Fibroblast of lung (primary cell): ENCODE measurements around the gene C1QTNF7. TPM values are rescaled to one million over a fixed set of nuclear protein-coding genes. Genes with fewer than 3 reads are reported as not detected.

ENCODE experiments used
- DNase-seq, 2 donors: peaks; one replicate each; pipeline versions ENCODE4 v3.0.0 to v3.0.0-alpha.2; 2010; ENCODE audit warnings: low read depth in 2 of 2
- H2AFZ ChIP-seq: 2 replicates; pipeline ENCODE4 v1.5.1; 2012; ENCODE audit warnings: low read length, control low read depth, inconsistent platforms
- H3K27ac ChIP-seq: 2 replicates; pipeline ENCODE4 v1.5.1; 2011; ENCODE audit warnings: low read length, control low read depth; ENCODE audit not compliant: insufficient read depth
- H3K27me3 ChIP-seq: 2 replicates; pipeline ENCODE4 v1.5.1; 2011; ENCODE audit warnings: mild to moderate bottlenecking, low read length; ENCODE audit not compliant: control insufficient read depth, insufficient read depth
- H3K36me3 ChIP-seq: 2 replicates; pipeline ENCODE4 v1.5.1; 2011; ENCODE audit warnings: low read length; ENCODE audit not compliant: control insufficient read depth, insufficient read depth
- H3K4me1 ChIP-seq: 2 replicates; pipeline ENCODE4 v1.5.1; 2011; ENCODE audit warnings: low read length; ENCODE audit not compliant: control insufficient read depth, insufficient read depth; ENCODE audit errors: extremely low read depth
- H3K4me2 ChIP-seq: 2 replicates; pipeline ENCODE4 v1.5.1; 2011; ENCODE audit warnings: low read length, control low read depth; ENCODE audit not compliant: insufficient read depth; ENCODE audit errors: extremely low read depth
- H3K4me3 ChIP-seq, 4 experiments: fragments of 200-600 bp in 1 of 4; sonication (generic) in 1 of 4; replicated peaks in 1 of 4; 2 replicates each; pipeline ENCODE4 v1.5.1; 2011 to 2016; ENCODE audit warnings: low read length in 4 of 4, low read depth in 3 of 4, mild to moderate bottlenecking in 3 of 4, control low read depth in 2 of 4, inconsistent platforms in 1 of 4, mixed read lengths in 1 of 4; ENCODE audit not compliant: insufficient read depth in 1 of 4; ENCODE audit errors: control extremely low read depth in 1 of 4
- H3K79me2 ChIP-seq: 2 replicates; pipeline ENCODE4 v1.5.1; 2012; ENCODE audit warnings: mild to moderate bottlenecking, low read length, inconsistent platforms; ENCODE audit not compliant: control insufficient read depth, insufficient read depth
- H3K9ac ChIP-seq: 2 replicates; pipeline ENCODE4 v1.5.1; 2011; ENCODE audit warnings: mild to moderate bottlenecking, low read length, control low read depth; ENCODE audit not compliant: insufficient read depth
- H3K9me3 ChIP-seq: 2 replicates; pipeline ENCODE4 v1.5.1; 2012; ENCODE audit warnings: low read depth, low read length; ENCODE audit not compliant: control insufficient read depth, insufficient read depth
- H4K20me1 ChIP-seq: 2 replicates; pipeline ENCODE4 v1.5.1; 2011; ENCODE audit warnings: low read length; ENCODE audit not compliant: control insufficient read depth, insufficient read depth; ENCODE audit errors: extremely low read depth
- EZH2 ChIP-seq: IDR thresholded peaks from 2 replicates; pipeline ENCODE4 v1.5.1; 2012; ENCODE audit warnings: low read length, control low read depth, mild to moderate bottlenecking; ENCODE audit errors: missing control alignments
- polyA plus RNA-seq, 2 donors: library from polyadenylated mRNA; depleted of rRNA in 1 of 2; stranded (reverse) in 1 of 2; unstranded in 1 of 2; fragments of >200 nt; gene quantifications; 2 replicates each; pipeline ENCODE4 v1.2.1, GENCODE V29; 2011 to 2012; ENCODE audit warnings: missing spikeins in 1 of 2
- total RNA-seq: library from RNA; depleted of rRNA; stranded (reverse); fragments of >200 nt; gene quantifications from 2 replicates; pipeline ENCODE4 v1.2.1, GENCODE V29; 2014
- TF ChIP-seq, protein P1 (sequence below), 2 donors: IDR thresholded peaks in 1 of 2; conservative IDR thresholded peaks in 1 of 2; 1 replicate in 1 of 2; 2 replicates in 1 of 2; pipeline ENCODE4 v1.5.1; 2011 to 2012; ENCODE audit warnings: low read length in 2 of 2, control low read depth in 1 of 2, inconsistent platforms in 1 of 2, low read depth in 1 of 2, mild to moderate bottlenecking in 1 of 2

The C1QTNF7 gene
- total and polyA plus RNA-seq, 2 donors (not counting 1 experiment from before 2014, with no cell fraction given), result 3.0 to 4.9 TPM

DNA sequence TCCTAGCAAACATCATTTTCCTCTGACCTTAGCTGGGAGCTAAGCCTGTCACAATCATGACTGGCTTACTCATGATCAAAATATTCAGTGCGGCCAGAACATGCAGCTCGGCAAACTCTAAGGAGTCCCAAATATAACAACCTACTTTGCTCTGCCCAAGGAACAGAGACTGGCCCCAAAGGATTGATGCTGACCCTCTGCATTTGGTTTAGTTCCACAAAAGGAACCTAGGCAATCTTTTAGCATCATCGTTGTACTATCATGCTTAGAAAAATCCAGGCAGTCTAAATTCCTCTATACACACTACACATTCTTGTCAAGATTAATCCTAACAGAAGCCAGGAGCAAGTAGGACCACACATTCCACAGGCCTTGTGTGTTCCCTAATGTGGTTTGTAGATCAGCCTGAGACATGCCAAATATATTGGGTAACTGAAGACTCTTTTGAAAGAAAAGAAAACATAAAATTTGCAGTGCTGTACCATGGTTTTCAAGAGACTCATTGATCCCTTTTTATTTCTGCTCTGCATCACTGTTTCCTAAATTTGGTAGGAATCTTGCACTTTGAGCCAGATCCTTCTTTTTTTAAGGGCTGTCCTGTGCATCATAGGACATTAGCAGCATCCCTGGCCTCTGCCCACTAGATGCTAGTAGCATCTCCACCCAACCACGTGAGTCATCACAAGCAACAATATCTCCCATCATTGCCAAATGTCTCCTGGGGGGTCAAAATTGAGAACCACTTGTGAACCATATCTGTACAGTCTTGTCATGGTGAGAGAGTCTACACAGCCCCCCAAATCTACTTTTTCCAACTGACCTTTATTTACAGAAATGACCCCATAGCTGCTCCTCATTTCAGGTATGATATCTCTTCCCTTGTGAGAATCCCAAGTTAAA, 24.3 kb downstream of the C1QTNF7 start:
- Histone ChIP-seq H4K20me1 (no peaks in the 10 kb centered on the region), H3K4me1 (peaks cover 29% of the 10 kb centered on the region), H3K4me2 (peak overlapping the region; percentile 67), H3K4me3 (peak overlapping the region in 1 of 4 experiments; percentile 3), H3K9me3 (no peaks in the 10 kb centered on the region), H2AFZ (no peak overlapping the region), H3K36me3 (no peaks in the 10 kb centered on the region), H3K27ac (peak overlapping the region; percentile 51), H3K79me2 (no peaks in the 10 kb centered on the region), H3K9ac (no peak overlapping the region), H3K27me3 (no peaks in the 10 kb centered on the region)
- TF ChIP-seq, protein P1, sequence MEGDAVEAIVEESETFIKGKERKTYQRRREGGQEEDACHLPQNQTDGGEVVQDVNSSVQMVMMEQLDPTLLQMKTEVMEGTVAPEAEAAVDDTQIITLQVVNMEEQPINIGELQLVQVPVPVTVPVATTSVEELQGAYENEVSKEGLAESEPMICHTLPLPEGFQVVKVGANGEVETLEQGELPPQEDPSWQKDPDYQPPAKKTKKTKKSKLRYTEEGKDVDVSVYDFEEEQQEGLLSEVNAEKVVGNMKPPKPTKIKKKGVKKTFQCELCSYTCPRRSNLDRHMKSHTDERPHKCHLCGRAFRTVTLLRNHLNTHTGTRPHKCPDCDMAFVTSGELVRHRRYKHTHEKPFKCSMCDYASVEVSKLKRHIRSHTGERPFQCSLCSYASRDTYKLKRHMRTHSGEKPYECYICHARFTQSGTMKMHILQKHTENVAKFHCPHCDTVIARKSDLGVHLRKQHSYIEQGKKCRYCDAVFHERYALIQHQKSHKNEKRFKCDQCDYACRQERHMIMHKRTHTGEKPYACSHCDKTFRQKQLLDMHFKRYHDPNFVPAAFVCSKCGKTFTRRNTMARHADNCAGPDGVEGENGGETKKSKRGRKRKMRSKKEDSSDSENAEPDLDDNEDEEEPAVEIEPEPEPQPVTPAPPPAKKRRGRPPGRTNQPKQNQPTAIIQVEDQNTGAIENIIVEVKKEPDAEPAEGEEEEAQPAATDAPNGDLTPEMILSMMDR (conservative IDR thresholded peaks at IDR 0.05 in 1 of 2, IDR thresholded peaks at IDR 0.05 in 1 of 2; ENCODE audit: low read depth in 1 of 2, low read length in 2 of 2), result no peak
- no peak for TF ChIP-seq EZH2
- DNase-seq, result peak; percentile 94 to 99

DNA sequence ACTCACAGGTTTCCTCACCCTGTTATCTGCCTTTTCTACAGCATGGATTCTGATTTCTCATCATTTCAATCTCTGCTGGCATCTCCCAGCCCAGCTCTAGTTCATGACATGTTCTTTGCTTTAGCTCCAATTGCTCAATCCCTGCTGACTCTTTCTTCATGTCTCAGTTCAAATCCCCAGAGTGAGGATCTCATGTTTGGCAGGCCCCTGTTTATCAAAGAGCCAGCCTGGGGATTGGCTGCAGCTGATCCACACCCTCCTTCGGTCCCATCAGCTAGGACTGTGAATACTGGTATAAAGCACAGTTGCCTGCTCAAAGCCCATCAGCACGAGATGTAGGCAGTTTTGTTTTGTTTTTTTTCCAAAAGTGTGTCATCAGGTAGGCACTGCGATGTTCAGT, 27.5 kb downstream of the C1QTNF7 start:
- Histone ChIP-seq H3K79me2 (no peaks in the 10 kb centered on the region), H3K4me2 (no peak overlapping the region), H3K4me1 (peaks cover 35% of the 10 kb centered on the region), H3K9me3 (no peaks in the 10 kb centered on the region), H4K20me1 (no peaks in the 10 kb centered on the region), H3K27ac (no peak overlapping the region), H3K36me3 (no peaks in the 10 kb centered on the region), H3K4me3 (no peak overlapping the region), H3K9ac (no peak overlapping the region), H2AFZ (no peak overlapping the region), H3K27me3 (no peaks in the 10 kb centered on the region)
- DNase-seq, result peak in 1 of 2 donors; percentile 89
- TF ChIP-seq, protein P1 (conservative IDR thresholded peaks at IDR 0.05 in 1 of 2, IDR thresholded peaks at IDR 0.05 in 1 of 2; ENCODE audit: low read depth in 1 of 2, low read length in 2 of 2), result no peak
- TF ChIP-seq EZH2, result no peak

DNA sequence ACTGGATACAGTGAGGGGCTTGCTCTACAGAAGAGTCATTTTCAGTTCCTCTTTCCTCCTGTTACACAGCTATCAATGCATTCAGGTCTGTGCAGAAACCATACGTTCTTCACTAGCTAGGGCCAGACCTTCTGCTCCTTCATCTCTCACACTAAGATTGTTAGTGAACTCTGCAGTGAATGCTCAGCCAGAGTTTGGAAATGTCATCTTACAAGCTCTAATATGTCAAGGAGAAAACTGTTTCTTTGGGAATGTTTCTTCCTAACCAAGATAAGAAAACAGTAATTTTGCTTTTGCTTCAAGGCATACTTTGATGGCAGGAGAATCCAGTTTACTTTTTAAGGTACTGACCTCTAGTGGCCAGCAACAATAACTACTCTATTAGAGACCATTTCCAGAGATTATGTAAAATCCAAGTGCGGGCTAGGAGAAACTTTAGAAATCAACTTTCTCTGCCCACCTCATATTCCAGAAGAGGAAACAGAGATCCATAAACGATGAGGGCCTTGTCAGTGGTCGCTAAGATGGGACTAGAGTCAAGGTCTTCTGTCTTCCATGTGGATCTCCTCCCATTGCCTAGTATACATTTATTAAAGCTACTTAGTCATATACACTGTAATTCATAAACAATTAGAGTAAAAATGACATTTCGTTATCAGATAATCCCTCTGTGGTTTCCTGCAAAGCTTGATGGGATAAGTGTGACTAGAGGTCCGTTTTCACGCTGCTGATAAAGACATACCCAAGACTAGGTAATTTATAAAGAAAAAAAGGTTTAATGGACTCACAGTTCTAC, 29.8 kb downstream of the C1QTNF7 start:
- no peaks in the 10 kb centered on the region for H3K36me3 ChIP-seq
- no peaks in the 10 kb centered on the region for H4K20me1 ChIP-seq
- TF ChIP-seq, protein P1 (conservative IDR thresholded peaks at IDR 0.05 in 1 of 2, IDR thresholded peaks at IDR 0.05 in 1 of 2; ENCODE audit: low read depth in 1 of 2, low read length in 2 of 2), result peak; percentile 66 to 67
- TF ChIP-seq EZH2, result no peak
- H3K27ac ChIP-seq, result no peak overlapping the region
- H3K4me2 ChIP-seq, result peak overlapping the region; percentile 75
- H3K9ac ChIP-seq, result no peak overlapping the region
- no peaks in the 10 kb centered on the region for H3K27me3 ChIP-seq
- DNase-seq, result peak; percentile 69 to 86
- H3K4me1 ChIP-seq, result peaks cover 22% of the 10 kb centered on the region
- H3K79me2 ChIP-seq, result no peaks in the 10 kb centered on the region
- H3K9me3 ChIP-seq, result no peaks in the 10 kb centered on the region
- peak overlapping the region; percentile 79 for H2AFZ ChIP-seq
- H3K4me3 ChIP-seq, result no peak overlapping the region
